Measurements from ENCODE around the gene GLIS2. TPM values are rescaled to one million over a fixed set of nuclear protein-coding genes. Genes with fewer than 3 reads are reported as not detected.
A peak's percentile ranks its signal among the peaks of the same experiment; 100 is the strongest.

Gene GLIS2
- total and polyA plus RNA-seq, 2 of the 4 experiments (the other 2 are of a cell fraction) = 0.36 to 8.4 TPM

- no peak overlapping the region for H3K4me3 ChIP-seq (ENCODE audit: insufficient read depth, low read depth, low read length)
- ChIA-PET CTCF (interaction anchor here (0.8 to 1.4 kb wide), 5 partner anchors 16 to 44 kb away, joined by 3 to 7 read pairs (median 4); no protein-coding TSS in a partner anchor), POLR2A (ENCODE audit: unreplicated experiment) (no interaction called here)
- no peak overlapping the region for H3K23ac ChIP-seq (ENCODE audit: low read depth, low read length)
- no peak overlapping the region for H4K5ac ChIP-seq (ENCODE audit: low read depth, low read length)
- H2BK5ac ChIP-seq (ENCODE audit: low read depth, low read length, poor library complexity, severe bottlenecking) = no peak overlapping the region
- no peak overlapping the region for H3K18ac ChIP-seq (ENCODE audit: low read depth, low read length)
- WGBS, 2 experiments (ENCODE audit: extremely low coverage in 2 of 2, insufficient read length in 1 of 2) = 15% methylated on average over 15 of the region's 19 CpGs; no CpG with 5 or more reads in 1 of the 2 experiments
- H3K36me3 ChIP-seq (ENCODE audit: control insufficient read depth, insufficient read depth, low read length) = peaks cover 4% of the 10 kb centered on the region; the same call in 1 of the 2 replicates
- peak overlapping the region; percentile 72 for H2AK9ac ChIP-seq (replicated peaks; ENCODE audit: low read depth, low read length, poor library complexity)
- H3K79me1 ChIP-seq (ENCODE audit: low read depth in 1 of 2, low read length in 2 of 2) = no peaks in the 10 kb centered on the region
- H3K9me3 ChIP-seq (ENCODE audit: control insufficient read depth, insufficient read depth, low read length) = no peaks in the 10 kb centered on the region
- no peak overlapping the region; the same call in 1 of the 2 replicates for H3K4ac ChIP-seq (ENCODE audit: low read depth, low read length)
- no peak overlapping the region for H3K9ac ChIP-seq (ENCODE audit: low read depth, low read length)
- no peak overlapping the region for H3K4me2 ChIP-seq (ENCODE audit: low read depth, low read length)
- H3K56ac ChIP-seq (ENCODE audit: extremely low read depth, insufficient read depth, low read length) = no peak overlapping the region
- intact Hi-C loops (cut with micrococcal nuclease) (loop anchor here (1.0 kb wide), 1 partner anchor 43 kb away; no protein-coding TSS in a partner anchor), in situ Hi-C loops (cut with MboI; ENCODE audit: low sequenced_read_pairs) (no loop called here), dilution Hi-C loops (cut with HindIII; ENCODE audit: low sequenced_read_pairs, unreplicated experiment) (no loop called here)
- no peak overlapping the region for H3K27ac ChIP-seq (ENCODE audit: insufficient read depth, low read length)
- DNase-seq (no peak), ATAC-seq (ENCODE audit: low read depth) (peak; percentile 94)
- H4K91ac ChIP-seq (ENCODE audit: insufficient read depth, low read depth, low read length) = no peak overlapping the region
- H2AK5ac ChIP-seq (ENCODE audit: low read depth, low read length) = peak overlapping the region; percentile 17
- no peak overlapping the region for H2BK20ac ChIP-seq (ENCODE audit: low read depth, low read length)
- no TSS peak for BruUV-seq (replicated peaks)
- TF ChIP-seq POLR2A (IDR thresholded peaks at IDR 0.05; ENCODE audit: low read depth, low read length) = no peak
- peak; percentile 88 for TF ChIP-seq RAD21 (IDR thresholded peaks at IDR 0.05; ENCODE audit: low read length)
- TF ChIP-seq, protein P1, sequence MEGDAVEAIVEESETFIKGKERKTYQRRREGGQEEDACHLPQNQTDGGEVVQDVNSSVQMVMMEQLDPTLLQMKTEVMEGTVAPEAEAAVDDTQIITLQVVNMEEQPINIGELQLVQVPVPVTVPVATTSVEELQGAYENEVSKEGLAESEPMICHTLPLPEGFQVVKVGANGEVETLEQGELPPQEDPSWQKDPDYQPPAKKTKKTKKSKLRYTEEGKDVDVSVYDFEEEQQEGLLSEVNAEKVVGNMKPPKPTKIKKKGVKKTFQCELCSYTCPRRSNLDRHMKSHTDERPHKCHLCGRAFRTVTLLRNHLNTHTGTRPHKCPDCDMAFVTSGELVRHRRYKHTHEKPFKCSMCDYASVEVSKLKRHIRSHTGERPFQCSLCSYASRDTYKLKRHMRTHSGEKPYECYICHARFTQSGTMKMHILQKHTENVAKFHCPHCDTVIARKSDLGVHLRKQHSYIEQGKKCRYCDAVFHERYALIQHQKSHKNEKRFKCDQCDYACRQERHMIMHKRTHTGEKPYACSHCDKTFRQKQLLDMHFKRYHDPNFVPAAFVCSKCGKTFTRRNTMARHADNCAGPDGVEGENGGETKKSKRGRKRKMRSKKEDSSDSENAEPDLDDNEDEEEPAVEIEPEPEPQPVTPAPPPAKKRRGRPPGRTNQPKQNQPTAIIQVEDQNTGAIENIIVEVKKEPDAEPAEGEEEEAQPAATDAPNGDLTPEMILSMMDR (conservative IDR thresholded peaks at IDR 0.05; ENCODE audit: low read depth, low read length) = peak; percentile 83
- TF ChIP-seq SMC3 (IDR thresholded peaks at IDR 0.05; ENCODE audit: low read depth, low read length) = peak; percentile 92
- TF ChIP-seq BHLHE40 (IDR thresholded peaks at IDR 0.05; ENCODE audit: low read depth, low read length) = no peak
- peak; percentile 29; the same call in 1 of the 2 replicates for TF ChIP-seq MAZ (IDR thresholded peaks at IDR 0.05; ENCODE audit: borderline replicate concordance, low read depth, low read length)
- H3K27me3 ChIP-seq (ENCODE audit: control insufficient read depth, insufficient read depth, low read length) = no peaks in the 10 kb centered on the region
- no peak overlapping the region; the same call in 2 of the 3 replicates for H2BK15ac ChIP-seq (ENCODE audit: low read depth, low read length)
- H3K14ac ChIP-seq (replicated peaks; ENCODE audit: low read depth, low read length) = no peak overlapping the region
- H2AFZ ChIP-seq (replicated peaks; ENCODE audit: low read length, poor library complexity) = peak overlapping the region; percentile 72
- H3K9me1 ChIP-seq (ENCODE audit: insufficient read depth, low read length) = no peaks in the 10 kb centered on the region
- H4K8ac ChIP-seq (ENCODE audit: low read depth in 2 of 2, low read length in 2 of 2) = no peak overlapping the region
- H4K20me1 ChIP-seq (ENCODE audit: insufficient read depth, low read length) = peaks cover 4% of the 10 kb centered on the region; the same call in 1 of the 2 replicates
- peaks cover 1% of the 10 kb centered on the region; the same call in 1 of the 2 replicates for H3K4me1 ChIP-seq (ENCODE audit: control insufficient read depth, insufficient read depth, low read length)
- 0 out of 2 replicates have a peak overlapping the region, but pooled peaks have one; percentile 23 for H2BK120ac ChIP-seq (ENCODE audit: low read depth, low read length)
Measured at GRCh38 chr16:4358831-4359561, 43.1 kb downstream of the GLIS2 start.

All from IMR-90 (cell line).